Measurements from ENCODE around the gene RAMP3. TPM values are rescaled to one million over a fixed set of nuclear protein-coding genes. Genes with fewer than 3 reads are reported as not detected.
"Not testable (repeated sequence)": the region's sequence is repeated elsewhere in the genome, so short reads cannot be mapped to it uniquely, and the experiment has no call there.

RAMP3 gene, protein sequence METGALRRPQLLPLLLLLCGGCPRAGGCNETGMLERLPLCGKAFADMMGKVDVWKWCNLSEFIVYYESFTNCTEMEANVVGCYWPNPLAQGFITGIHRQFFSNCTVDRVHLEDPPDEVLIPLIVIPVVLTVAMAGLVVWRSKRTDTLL
- not detected for total RNA-seq

DNA sequence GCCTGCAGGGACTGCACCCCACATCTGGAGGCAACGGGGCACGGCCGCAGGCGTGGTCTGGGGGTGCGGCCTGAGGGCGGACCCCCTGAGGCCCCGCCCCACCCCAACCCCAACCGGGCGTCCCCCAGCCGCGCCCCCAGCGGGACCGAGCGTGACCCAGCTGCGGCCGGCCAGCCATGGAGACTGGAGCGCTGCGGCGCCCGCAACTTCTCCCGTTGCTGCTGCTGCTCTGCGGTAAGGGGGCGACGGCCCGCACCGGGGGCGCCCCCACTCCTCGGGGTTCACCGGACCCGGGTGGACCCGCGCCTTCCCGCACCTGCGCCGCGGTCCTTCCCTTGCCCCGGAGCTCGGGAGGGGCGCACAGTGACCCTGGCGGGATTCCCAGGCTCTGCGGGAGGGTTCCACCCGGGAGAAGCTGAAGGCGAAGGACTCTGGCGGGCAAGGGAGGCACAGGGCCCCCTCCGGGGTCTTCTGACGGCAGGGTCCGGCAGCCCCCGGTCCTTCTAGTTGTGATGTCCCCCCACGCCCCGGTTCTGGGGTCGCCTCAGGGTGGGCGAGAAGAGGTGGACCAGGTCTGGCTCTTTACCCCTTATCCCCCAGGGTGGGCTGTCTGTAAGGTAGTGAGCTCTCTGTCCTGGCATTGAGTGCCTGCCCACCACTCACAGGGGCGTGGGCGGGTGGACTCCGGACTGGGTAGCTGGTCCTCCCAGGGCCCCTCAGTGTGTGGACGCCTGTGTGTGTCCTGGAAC, at the start of gene RAMP3:
Gene RAMP3, plus strand, starts transcription at position 139 of the 749 bp plus-strand sequence. Its CDS starts 38 bp downstream, at position 177.
- peak within 1 kb of the TSS; percentile 32 for H3K4me3 Mint-ChIP-seq
- H3K4me1 Mint-ChIP-seq: peaks cover 7% of the 10 kb centered on the region
- H3K27me3 Mint-ChIP-seq: peaks cover 14% of the 10 kb centered on the region
- ATAC-seq (replicated peaks): no peak
- no peaks in the 10 kb centered on the region for H3K36me3 Mint-ChIP-seq (ENCODE audit: low read depth)
- no peak within 1 kb of the TSS for H3K27ac Mint-ChIP-seq
- no peaks in the 10 kb centered on the region for H3K9me3 Mint-ChIP-seq

DNA sequence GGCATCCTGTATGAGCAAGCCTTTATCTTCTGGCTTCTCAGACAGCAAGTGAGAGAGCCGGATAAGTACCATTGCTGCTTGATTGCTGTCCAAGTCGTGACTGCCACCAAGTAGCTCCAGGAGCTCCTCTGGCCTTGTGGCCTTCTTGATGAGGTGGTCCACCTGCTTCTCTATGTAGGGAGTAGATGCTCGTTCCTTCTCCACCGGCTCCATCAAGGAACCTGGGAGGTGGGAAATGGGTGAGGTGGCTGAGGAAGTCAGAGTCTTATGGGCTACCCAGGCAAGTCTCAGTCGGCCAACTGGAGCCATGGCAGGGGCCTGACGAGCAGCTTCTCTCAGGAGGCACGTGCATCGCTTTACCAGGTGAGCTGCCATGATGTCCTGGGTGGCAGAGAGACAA, 48.7 kb upstream of the RAMP3 start:
- no peaks in the 10 kb centered on the region for H3K9me3 Mint-ChIP-seq
- no peaks in the 10 kb centered on the region for H3K27me3 Mint-ChIP-seq
- peak overlapping the region; percentile 46 for H3K27ac Mint-ChIP-seq
- peak overlapping the region; percentile 95 for H3K4me3 Mint-ChIP-seq
- peaks cover 81% of the 10 kb centered on the region for H3K36me3 Mint-ChIP-seq (ENCODE audit: low read depth)
- ATAC-seq (replicated peaks): no peak
- H3K4me1 Mint-ChIP-seq: peaks cover 21% of the 10 kb centered on the region

DNA sequence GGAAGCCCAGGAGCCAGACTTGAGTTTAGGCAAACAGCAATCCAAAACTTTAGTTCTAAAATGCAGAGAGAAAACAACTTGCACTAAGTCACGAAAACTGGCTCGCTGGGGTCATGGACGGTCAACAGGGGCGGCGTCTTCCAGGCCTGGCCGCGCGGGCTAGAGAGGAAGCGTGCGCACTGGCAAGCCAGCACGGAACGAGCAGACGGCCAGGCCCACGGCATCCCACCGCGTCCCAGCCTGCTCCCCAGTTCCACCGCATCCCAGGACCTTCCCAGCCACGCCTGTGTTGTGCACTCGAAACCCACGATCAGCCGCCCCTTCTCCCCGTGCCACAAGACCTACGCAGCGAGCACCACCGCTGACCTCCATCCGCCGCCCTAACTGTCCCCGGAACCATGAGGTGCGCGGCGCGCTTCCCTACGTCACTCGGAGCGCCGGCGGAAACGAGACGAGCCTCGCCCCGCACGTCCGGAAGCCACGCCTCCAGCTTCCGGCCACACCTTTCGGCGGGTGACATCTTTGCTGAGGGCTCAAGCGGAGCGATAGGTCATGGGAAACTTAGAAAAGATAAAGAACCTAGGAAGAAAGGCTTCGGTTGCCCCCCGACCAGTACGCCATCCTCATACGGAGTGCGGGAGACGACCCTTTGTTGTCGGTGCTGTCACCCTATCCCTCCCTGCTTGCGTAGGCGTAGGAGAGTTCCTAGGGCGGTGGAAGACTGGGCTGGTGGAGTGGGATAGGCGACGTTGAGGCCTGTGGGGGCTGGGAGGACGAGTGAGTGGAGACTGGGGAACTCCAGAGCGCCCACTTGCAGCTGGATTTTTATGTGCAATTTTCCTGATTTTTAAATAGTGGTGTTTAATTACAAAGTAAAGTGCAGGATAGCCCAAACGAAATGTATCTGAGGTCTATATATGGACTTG, 46.0 kb upstream of the RAMP3 start, which contains the start of gene TBRG4:
Gene TBRG4, minus strand, starts transcription at position 400 of the 926 bp plus-strand sequence. CDS start 2,460 bp downstream, outside the sequence.
- Mint-ChIP-seq H3K27me3 (no peaks in the 10 kb centered on the region), H3K4me3 (peak within 1 kb of the TSS; percentile 95), H3K36me3 (ENCODE audit: low read depth) (peaks cover 54% of the 10 kb centered on the region), H3K9me3 (no peaks in the 10 kb centered on the region), H3K4me1 (peaks cover 21% of the 10 kb centered on the region), H3K27ac (peak within 1 kb of the TSS; percentile 99)
- peak; percentile 98 for ATAC-seq (replicated peaks)

DNA sequence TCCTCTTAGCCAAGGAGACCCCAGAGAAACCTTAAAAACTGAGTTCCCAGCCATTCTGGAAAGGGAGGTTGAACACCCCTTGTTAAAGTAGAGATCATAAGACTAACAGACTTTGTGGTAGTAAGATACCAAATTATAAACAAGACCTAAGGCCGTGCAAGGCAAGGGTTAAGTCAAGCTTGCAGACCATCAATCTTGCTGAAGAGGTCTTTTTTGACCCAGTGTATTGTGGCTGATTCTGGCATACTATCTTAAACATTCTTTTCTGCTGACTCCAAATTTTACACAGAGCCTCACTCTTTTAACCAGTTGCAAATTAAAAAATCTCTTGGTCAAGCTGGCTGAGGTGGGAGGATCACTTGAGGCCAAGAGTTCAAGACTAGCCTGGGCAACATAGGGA, 44.9 kb upstream of the RAMP3 start:
- Mint-ChIP-seq H3K9me3 (no peaks in the 10 kb centered on the region), H3K27me3 (no peaks in the 10 kb centered on the region), H3K4me3 (peak overlapping the region; percentile 95), H3K4me1 (peaks cover 20% of the 10 kb centered on the region), H3K27ac (peak overlapping the region; percentile 99), H3K36me3 (ENCODE audit: low read depth) (peaks cover 43% of the 10 kb centered on the region)
- ATAC-seq (replicated peaks): no peak

DNA sequence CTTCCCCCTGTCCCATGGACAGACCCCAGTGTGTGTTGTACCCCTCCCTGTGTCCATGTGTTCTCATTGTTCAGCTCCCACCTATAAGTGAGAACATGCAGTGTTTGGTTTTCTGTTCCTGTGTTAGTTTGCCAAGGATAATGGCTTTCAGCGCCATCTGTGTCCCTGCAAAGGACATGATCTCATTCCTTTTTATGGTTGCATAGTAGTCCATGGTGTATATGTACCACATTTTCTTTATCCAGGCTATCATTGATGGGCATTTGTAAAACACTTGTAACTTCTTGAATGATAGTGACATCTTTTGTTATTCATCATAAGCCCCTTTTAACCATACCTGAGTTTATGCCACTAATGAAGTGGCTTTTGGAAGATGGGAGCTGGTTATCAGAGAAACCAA, 43.3 kb upstream of the RAMP3 start:
- H3K9me3 Mint-ChIP-seq; H3K4me3 Mint-ChIP-seq; H3K4me1 Mint-ChIP-seq; H3K27ac Mint-ChIP-seq; H3K27me3 Mint-ChIP-seq; ATAC-seq (replicated peaks): not testable (repeated sequence)
- H3K36me3 Mint-ChIP-seq (ENCODE audit: low read depth): peaks cover 27% of the 10 kb centered on the region

DNA sequence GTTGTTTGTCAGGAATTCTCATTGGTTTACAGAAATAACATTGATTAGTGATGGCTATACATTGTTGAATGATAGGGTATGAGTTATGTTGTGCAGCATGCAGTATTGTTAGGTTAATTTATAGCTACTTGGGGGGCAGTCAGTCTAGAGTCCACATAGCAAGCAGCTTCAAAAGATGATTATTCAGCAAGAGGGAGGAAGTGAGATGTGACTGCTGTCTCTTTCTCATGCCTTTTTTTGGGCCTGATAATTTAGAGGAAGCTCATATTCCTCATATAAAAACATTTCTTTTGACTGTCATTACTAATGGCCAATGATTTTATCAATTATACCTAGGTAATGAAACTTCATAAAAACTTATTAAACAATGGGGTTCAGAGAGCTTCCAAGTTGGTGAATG, 42.7 kb upstream of the RAMP3 start:
- Mint-ChIP-seq H3K27ac (no peak overlapping the region), H3K4me3 (no peak overlapping the region), H3K27me3 (no peaks in the 10 kb centered on the region), H3K4me1 (peaks cover 8% of the 10 kb centered on the region), H3K9me3 (no peaks in the 10 kb centered on the region), H3K36me3 (ENCODE audit: low read depth) (peaks cover 21% of the 10 kb centered on the region)
- no peak for ATAC-seq (replicated peaks)

DNA sequence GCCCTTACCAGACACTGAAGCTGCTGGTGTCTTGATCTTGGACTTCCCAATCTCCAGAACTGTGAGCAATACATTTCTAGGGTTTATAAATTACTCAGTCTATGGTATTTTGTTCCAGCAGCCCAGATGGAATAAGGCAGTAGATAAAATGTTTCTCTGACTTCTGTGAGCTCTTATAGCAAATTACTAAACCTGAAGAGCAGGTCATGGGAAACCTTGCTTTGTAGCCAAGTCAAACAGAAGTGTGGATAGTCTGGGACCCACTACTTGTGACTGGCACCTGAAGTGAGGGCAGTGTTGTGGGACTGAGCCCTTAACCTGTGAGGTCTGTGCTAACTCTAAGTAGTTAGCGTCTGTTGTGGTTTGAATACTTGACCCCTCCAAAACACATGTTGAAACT, 41.5 kb upstream of the RAMP3 start:
- Mint-ChIP-seq H3K9me3 (no peaks in the 10 kb centered on the region), H3K4me3 (no peak overlapping the region), H3K36me3 (ENCODE audit: low read depth) (peaks cover 10% of the 10 kb centered on the region), H3K27me3 (no peaks in the 10 kb centered on the region), H3K4me1 (peaks cover 4% of the 10 kb centered on the region), H3K27ac (no peak overlapping the region)
- ATAC-seq (replicated peaks): no peak

DNA sequence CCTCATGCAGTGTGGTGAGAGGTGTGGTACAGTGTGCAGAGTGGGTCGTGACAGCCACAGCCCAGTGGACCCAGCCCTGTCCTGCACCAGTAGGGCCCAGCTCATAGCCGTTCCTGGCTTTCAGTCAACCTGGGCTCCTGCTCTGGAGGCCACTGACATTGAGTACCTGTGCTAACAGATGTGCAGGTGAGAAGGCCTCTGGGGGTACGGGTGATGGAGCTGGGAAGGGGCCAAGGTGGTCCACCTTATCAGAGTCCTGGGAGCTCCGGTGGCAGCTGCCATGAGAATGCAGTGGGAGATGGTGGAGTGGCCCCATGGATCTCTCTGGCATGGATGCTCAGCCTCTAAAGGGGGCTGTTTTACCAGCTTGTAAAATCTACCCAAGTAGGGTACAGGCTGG, 40.0 kb upstream of the RAMP3 start:
- H3K4me3 Mint-ChIP-seq: no peak overlapping the region
- H3K4me1 Mint-ChIP-seq: no peaks in the 10 kb centered on the region
- peak overlapping the region; percentile 25 for H3K27ac Mint-ChIP-seq
- no peaks in the 10 kb centered on the region for H3K27me3 Mint-ChIP-seq
- no peaks in the 10 kb centered on the region for H3K9me3 Mint-ChIP-seq
- no peak for ATAC-seq (replicated peaks)
- no peaks in the 10 kb centered on the region for H3K36me3 Mint-ChIP-seq (ENCODE audit: low read depth)

DNA sequence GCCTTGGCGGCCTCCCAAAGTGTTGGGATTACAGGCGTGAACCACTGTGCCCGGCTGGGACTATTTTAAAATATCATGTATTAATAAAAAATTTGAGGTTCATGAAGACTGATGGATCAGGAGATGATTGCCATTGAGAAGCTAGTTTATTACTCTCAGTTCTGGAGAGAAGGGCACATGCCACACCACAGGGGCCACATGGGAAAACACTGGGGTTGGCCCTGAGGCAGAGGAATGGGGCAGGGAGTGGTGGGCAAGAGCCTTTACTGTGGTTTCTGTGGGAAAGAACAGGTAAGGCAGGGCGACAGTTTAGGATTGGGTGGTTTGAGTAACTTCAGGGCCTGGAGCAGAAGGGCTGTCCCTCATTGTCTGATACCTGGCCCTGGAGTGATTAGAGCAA, 39.3 kb upstream of the RAMP3 start:
- Mint-ChIP-seq H3K4me1 (no peaks in the 10 kb centered on the region), H3K27ac (no peak overlapping the region), H3K9me3 (no peaks in the 10 kb centered on the region), H3K36me3 (ENCODE audit: low read depth) (no peaks in the 10 kb centered on the region), H3K27me3 (no peaks in the 10 kb centered on the region), H3K4me3 (no peak overlapping the region)
- no peak for ATAC-seq (replicated peaks)

DNA sequence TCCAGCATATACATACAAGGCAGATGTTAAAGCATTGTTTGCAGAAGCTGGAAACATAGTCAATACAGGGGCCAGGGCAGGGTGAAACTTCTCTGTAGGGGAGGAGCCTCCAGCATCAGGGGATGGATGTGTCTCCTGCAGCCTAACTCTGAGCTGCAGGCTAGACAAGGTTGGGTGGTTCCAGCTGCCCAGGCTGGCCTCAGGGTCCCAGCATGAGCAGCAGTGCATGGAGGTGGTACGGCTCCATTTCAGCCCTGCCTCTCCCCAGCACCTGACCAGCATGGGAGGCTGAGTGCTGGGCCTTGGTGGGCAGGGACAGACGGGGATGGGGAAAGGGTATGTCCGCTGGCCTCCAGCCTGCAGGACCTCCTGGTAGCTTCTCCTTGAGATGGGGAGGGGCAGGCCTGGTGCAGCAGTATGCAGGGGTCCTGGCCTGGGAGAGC, 38.7 kb upstream of the RAMP3 start:
- H3K4me3 Mint-ChIP-seq: no peak overlapping the region
- no peak overlapping the region for H3K27ac Mint-ChIP-seq
- H3K4me1 Mint-ChIP-seq: no peaks in the 10 kb centered on the region
- no peaks in the 10 kb centered on the region for H3K9me3 Mint-ChIP-seq
- no peaks in the 10 kb centered on the region for H3K36me3 Mint-ChIP-seq (ENCODE audit: low read depth)
- ATAC-seq (replicated peaks): no peak
- H3K27me3 Mint-ChIP-seq: no peaks in the 10 kb centered on the region

DNA sequence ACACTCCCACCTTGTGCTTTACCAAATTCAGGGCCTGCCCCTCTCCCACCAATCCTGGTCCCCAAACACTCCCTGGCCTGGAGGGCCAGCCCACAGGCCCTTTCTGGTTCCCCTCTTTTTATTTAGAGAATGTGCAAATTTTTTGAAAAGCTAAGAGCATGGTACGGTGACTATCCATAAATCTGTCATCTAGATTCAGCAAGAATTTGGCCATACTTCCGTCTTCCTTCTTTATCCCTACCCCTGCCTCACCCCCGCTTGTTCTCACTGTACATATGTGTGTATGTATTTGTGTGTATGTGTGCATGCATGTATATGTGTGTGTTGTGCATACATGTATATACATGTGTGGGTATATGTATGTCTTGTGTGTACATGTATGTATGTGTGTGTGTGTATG, 38.0 kb upstream of the RAMP3 start:
- Mint-ChIP-seq H3K27me3 (no peaks in the 10 kb centered on the region), H3K36me3 (ENCODE audit: low read depth) (no peaks in the 10 kb centered on the region), H3K4me1 (no peaks in the 10 kb centered on the region), H3K27ac (no peak overlapping the region), H3K4me3 (no peak overlapping the region), H3K9me3 (no peaks in the 10 kb centered on the region)
- ATAC-seq (replicated peaks): no peak

DNA sequence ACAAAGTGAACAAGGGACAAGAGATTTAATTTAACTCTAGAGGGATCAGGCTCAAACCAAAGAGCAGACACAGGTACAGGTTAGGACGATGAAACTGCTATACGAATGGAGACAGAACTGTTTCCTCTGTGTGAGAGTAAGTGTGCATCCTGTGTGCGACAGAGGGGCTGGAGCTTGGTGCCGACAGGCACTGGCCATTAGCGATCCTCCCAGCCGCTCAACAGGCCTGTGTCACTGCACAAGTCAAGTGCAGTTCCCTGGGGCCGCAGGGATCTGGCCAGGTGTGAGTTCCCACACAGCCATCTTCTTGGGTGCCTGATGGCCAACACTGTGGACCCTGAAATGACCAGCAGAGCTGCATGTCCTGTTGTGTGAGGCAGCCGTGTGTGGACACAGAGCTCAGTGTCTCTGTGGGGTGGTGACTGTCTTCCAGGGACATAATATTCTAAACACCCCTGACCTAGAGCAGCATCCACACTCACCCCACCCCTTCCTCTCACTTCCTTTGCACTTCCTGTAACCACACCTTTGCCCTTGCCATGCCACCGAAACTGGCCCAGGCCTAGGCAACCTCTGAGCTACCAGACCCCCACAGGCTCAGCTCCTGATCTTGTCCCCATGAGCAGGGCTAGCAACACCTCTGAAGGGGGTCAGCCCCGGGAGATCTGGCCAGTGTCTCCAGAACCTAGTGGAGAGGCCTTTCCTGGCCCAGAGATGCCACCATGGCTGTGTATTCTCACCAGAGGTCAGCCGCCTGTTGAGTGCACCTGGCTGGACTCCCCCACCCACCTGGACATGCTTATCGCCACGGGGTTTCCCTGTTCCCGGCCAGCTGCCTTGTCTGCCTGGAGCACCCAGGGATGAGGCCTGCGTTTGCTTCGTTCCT, 34.4 kb upstream of the RAMP3 start:
- H3K27ac Mint-ChIP-seq: peak overlapping the region; percentile 93
- no peaks in the 10 kb centered on the region for H3K36me3 Mint-ChIP-seq (ENCODE audit: low read depth)
- no peaks in the 10 kb centered on the region for H3K27me3 Mint-ChIP-seq
- no peaks in the 10 kb centered on the region for H3K4me1 Mint-ChIP-seq
- no peaks in the 10 kb centered on the region for H3K9me3 Mint-ChIP-seq
- peak; percentile 40 for ATAC-seq (replicated peaks)
- H3K4me3 Mint-ChIP-seq: peak overlapping the region; percentile 33

DNA sequence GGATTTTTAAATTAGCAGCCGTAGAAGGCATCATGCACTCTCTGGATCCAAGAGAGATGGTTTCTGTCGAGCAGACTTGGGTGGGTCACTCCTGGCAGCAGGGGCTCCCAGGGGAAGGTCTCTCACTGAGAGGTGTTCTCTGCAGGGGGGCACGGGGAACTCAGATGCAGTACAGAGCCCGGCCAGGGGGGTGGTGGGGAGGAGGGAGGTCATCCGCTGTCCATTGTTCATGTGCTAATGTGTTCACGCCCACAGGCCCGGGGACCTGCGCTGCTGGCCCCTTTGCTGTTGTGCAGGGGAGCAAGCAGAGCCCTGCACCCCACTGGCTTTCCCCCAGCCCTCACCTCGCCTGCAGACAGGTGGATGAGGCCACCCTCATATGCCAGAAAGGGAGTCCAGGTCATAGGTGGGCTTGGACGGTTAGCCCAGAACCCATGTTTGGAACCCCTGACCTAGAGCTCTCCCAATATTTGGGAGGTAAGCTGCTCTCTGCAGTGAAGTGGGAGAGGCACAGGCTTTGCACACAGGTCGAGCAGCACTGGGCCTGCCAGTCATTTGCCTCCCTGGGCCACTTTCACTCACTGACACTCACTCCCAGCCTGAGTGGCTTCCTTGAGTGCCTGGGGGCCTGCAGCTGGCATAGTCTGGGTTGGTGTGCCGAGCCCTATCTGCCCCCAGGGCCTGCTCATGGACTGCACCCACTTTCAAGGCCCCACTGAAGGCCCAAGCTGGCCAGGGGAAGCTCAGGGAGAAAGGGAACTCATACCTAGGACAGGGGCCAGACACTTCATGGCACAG, 33.5 kb upstream of the RAMP3 start:
- Mint-ChIP-seq H3K27ac (peak overlapping the region; percentile 93), H3K36me3 (ENCODE audit: low read depth) (no peaks in the 10 kb centered on the region), H3K27me3 (no peaks in the 10 kb centered on the region), H3K4me3 (no peak overlapping the region), H3K9me3 (no peaks in the 10 kb centered on the region), H3K4me1 (no peaks in the 10 kb centered on the region)
- no peak for ATAC-seq (replicated peaks)

All from activated T-helper 17 cell treated with anti-CD3 and anti-CD28 coated beads, Interleukin-2, amount 50 U/mL, for 72 hours (primary cell).